ENCODE data around the gene RBM42. TPM values are rescaled to one million over a fixed set of nuclear protein-coding genes. Genes with fewer than 3 reads are reported as not detected.

The RBM42 gene
- total and polyA plus RNA-seq, 2 of the 13 experiments (the other 11 are each of a cell fraction or from before 2014, with no cell fraction given): 27.2 to 55.3 TPM

- TF ChIP-seq ZNF747 (CRISPR knock-in tag; IDR thresholded peaks at IDR 0.05; ENCODE audit: borderline replicate concordance) (peak; percentile 48; the same call in 1 of the 2 replicates), RERE (CRISPR knock-in tag; IDR thresholded peaks at IDR 0.05; ENCODE audit: low read depth) (no peak), ZNF501 (CRISPR knock-in tag; IDR thresholded peaks at IDR 0.05) (peak; percentile 63), MED1 (CRISPR knock-in tag; IDR thresholded peaks at IDR 0.05) (peak; percentile 71), ZNF33A (CRISPR knock-in tag; IDR thresholded peaks at IDR 0.05; ENCODE audit: borderline replicate concordance) (no peak), KAT2B (IDR thresholded peaks at IDR 0.05; ENCODE audit: borderline replicate concordance, low read depth, low read length) (no peak), ZNF850 (CRISPR knock-in tag; conservative IDR thresholded peaks at IDR 0.05) (no peak), ZNF530 (CRISPR knock-in tag; IDR thresholded peaks at IDR 0.05; ENCODE audit: low read depth) (no peak), ZBTB40 (IDR thresholded peaks at IDR 0.05) (no peak), ZBTB40 (CRISPR knock-in tag; IDR thresholded peaks at IDR 0.05) (peak; percentile 76), ZNF503 (CRISPR knock-in tag; IDR thresholded peaks at IDR 0.05) (no peak), ZNF552 (CRISPR knock-in tag; IDR thresholded peaks at IDR 0.05; ENCODE audit: borderline replicate concordance) (0 out of 2 replicates have a peak, but pooled peaks have one; percentile 56)
These were observed at the start of gene RBM42 (continued) for GRCh38 chr19:35628565-35629331.
